Right lobe of liver (tissue), 6 donors: ENCODE results near the gene MIER2. TPM values are rescaled to one million over a fixed set of nuclear protein-coding genes. Genes with fewer than 3 reads are reported as not detected.

Experiments used
- ATAC-seq, 4 donors: fragments of 200-7000 bp; cut with Tn5 transposase; one replicate each; pipeline ENCODE4 v1.9.1; 2020; ENCODE audit warnings: mild to moderate bottlenecking in 4 of 4, moderate library complexity in 4 of 4
- DNase-seq, 3 donors: peaks; one replicate each; pipeline ENCODE4 v3.0.0-alpha.2; 2020
- H3K27ac ChIP-seq, 3 donors: fragments of 200-600 bp; one replicate each; pipeline ENCODE4 v1.8.0; 2022
- H3K27me3 ChIP-seq, 2 donors: fragments of 200-600 bp; one replicate each; pipeline ENCODE4 v1.8.0; 2022
- H3K36me3 ChIP-seq, 4 donors: fragments of 200-600 bp; sonication (generic) in 1 of 4; one replicate each; pipeline versions ENCODE4 v1.5.1 to v1.8.0; 2017 to 2022; ENCODE audit warnings: control low read depth in 1 of 4
- H3K4me1 ChIP-seq, 4 donors: fragments of 200-600 bp; sonication (generic) in 1 of 4; one replicate each; pipeline versions ENCODE4 v1.5.1 to v1.8.0; 2017 to 2022; ENCODE audit warnings: control low read depth in 1 of 4
- H3K4me3 ChIP-seq, 3 donors: fragments of 200-600 bp; one replicate each; pipeline ENCODE4 v1.8.0; 2022
- H3K9me3 ChIP-seq, 4 donors: fragments of 200-600 bp; sonication (generic) in 1 of 4; one replicate each; pipeline versions ENCODE4 v1.5.1 to v1.8.0; 2017 to 2022; ENCODE audit warnings: control low read depth in 1 of 4
- POLR2A ChIP-seq: fragments of 450-650 bp; IDR thresholded peaks from one replicate; pipeline ENCODE4 v1.6.1; 2017; ENCODE audit warnings: antibody characterized with exemption, mild to moderate bottlenecking
- WGBS: methylation state at CpG from one replicate; pipeline ENCODE4 v1.1.6; 2018; ENCODE audit warnings: low coverage, low lambda C conversion rate; ENCODE audit not compliant: insufficient coverage; ENCODE audit errors: missing lambda C conversion rate; 5-methylcytosine and 5-hydroxymethylcytosine counted together
- intact Hi-C, 2 donors: fragments of 100-400 bp; cut with DNase I; formaldehyde crosslinking; loops; one replicate each; pipeline versions ENCODE4 v1.11.2 to v1.14.1; 2022
- total RNA-seq, 6 experiments: library from RNA; depleted of rRNA in 2 of 6; stranded (reverse); fragments of >200 nt in 2 of 6; fragmentation: NEBNext Ultra II Directional in 3 of 6; extraction: Animal tissue kit (Norgen Biotek cat#: 25700) in 3 of 6; gene quantifications; one replicate each; pipeline versions ENCODE4 v1.1.0 to v1.2.4, GENCODE V29; 2016 to 2023
- TF ChIP-seq, protein P1 (sequence below), 4 donors: fragments of 200-600 bp in 3 of 4; fragments of 450-650 bp in 1 of 4; IDR thresholded peaks; one replicate each; pipeline versions ENCODE4 v1.5.1 to v1.8.0; 2016 to 2022; ENCODE audit warnings: antibody characterized with exemption in 4 of 4, mild to moderate bottlenecking in 2 of 4
- donor health status: DM: no; HTN: yes; CAD: no.
- donor health status: DM: no; HTN: no; CAD: no.
- donor health status: DM: no; HTN: no; CAD: no.
- donor health status: DM: no; HTN: yes; CAD: no.
- donor health status: DM: no; HTN: yes; CAD: no.

The MIER2 gene
- total RNA-seq, 6 experiments from 2014 or later, result 3.1 to 7.3 (median 4.5) TPM

DNA sequence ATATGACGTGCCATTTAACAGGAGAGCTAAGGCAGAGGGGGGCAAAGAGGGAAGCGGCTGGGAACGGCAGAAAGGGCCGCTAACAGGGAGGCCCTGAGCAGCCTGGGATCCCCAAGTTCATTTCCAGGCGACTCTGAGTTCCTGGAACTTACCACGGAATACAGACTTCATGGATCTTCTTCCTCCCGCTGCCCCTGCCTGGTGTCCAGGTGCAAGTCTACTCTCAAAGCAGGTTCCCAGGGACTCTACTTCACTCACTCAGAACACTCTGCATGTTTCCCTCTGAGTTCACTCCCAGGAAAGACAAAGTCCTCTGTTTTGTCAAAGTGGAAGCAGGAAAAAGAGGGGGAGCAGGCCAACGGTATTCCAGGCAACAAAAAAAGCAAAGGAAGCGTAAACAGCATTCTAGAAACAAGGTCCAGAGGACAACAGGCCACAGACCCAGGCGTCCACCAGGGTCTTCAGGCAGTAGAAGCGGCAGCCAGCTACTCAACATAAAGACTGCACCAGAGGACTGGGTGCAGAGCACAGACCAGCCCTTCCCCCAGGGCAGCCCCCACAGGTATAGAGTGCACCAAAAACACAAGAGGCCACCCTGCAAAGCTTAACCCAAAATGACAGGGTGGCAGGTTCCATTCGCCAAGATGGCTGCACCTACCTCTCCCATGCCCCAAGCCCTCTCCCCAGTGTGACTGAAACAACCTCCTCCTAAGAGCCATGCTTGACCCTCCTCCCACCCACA lies 3.0 kb downstream of the MIER2 start:
- intact Hi-C loops, result no loop called here
- DNase-seq, result no peak
- Histone ChIP-seq H3K4me3 (no peak overlapping the region), H3K36me3 (no peaks in the 10 kb centered on the region), H3K9me3 (no peaks in the 10 kb centered on the region), H3K27ac (no peak overlapping the region), H3K27me3 (no peaks in the 10 kb centered on the region), H3K4me1 (peaks cover 0 to 16% (median 0%) of the 10 kb centered on the region in 4 donors)
- WGBS, result 50% methylated on average over 7 of the region's 12 CpGs
- TF ChIP-seq, protein P1, sequence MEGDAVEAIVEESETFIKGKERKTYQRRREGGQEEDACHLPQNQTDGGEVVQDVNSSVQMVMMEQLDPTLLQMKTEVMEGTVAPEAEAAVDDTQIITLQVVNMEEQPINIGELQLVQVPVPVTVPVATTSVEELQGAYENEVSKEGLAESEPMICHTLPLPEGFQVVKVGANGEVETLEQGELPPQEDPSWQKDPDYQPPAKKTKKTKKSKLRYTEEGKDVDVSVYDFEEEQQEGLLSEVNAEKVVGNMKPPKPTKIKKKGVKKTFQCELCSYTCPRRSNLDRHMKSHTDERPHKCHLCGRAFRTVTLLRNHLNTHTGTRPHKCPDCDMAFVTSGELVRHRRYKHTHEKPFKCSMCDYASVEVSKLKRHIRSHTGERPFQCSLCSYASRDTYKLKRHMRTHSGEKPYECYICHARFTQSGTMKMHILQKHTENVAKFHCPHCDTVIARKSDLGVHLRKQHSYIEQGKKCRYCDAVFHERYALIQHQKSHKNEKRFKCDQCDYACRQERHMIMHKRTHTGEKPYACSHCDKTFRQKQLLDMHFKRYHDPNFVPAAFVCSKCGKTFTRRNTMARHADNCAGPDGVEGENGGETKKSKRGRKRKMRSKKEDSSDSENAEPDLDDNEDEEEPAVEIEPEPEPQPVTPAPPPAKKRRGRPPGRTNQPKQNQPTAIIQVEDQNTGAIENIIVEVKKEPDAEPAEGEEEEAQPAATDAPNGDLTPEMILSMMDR (IDR thresholded peaks at IDR 0.05), result no peak
- TF ChIP-seq POLR2A, result no peak
- no peak for ATAC-seq

DNA sequence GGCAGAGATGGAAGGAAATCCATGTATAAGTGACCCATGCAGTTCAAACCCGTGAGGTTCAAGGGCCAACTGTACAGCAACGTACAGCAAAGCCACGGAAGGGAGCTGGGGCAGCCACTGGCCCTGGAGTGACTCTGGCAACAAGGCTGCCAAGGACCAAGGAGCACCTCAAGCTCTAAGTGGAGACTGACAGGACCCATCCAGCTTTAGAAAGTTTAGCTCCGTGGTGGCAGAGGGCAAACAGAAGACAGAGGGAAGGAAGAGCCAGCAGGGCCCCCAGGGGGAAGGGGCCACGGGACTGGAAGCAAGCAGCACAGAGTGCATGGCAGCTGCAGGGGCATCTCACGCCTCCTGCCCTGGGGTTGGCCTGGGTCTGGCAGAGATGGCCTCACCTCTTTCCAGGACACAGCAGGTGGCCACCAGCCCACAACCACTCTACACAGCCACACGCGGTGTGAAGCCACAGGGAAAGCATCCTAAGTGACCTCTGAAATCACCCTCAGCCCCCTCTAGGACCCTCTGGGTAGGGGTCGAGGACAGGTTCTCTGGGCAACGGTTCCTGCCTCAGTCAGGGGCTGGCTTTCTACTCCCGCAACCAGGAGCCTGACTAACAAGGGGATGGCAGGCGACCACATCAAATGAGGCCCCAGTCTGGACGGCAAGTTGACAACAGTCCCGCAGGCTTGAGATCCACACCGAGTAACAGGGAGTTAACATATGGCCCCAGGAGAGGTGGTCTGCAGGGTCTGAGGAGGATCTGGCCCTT lies 3.8 kb downstream of the MIER2 start:
- intact Hi-C loops, result no loop called here

DNA sequence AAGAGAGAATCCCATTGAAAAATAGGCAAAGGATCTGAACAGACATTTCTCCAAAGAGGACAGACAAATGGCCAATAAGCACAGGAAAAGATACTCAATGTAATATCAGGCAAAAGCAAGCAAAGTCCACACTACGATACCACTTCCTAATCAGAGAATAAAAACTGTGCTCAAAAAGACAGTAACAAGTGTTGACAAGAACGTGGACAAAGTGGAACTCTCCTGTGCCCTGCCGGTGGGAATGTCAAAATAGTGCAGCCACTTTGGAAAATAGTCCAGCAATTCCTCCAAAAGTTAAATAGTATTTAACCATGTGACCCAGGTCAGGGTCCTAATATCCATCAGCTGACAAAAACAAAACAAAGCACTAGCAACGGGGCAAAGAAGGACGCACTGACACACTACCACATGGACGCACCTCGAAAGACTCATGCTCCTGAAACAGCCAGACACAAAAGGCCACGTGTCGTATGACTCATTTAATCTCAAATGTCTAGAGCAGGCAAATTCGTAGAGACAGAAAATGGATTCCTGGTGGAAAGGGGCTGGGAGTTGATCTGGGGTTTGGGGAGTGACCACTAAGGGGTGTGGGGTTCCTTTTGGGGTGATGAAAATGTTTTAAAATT lies 5.2 kb downstream of the MIER2 start:
- no peaks in the 10 kb centered on the region for H3K9me3 ChIP-seq
- peak in 1 of 3 donors; percentile 16 for DNase-seq
- intact Hi-C loops, result no loop called here
- 76% methylated on average over 10 of the region's 10 CpGs for WGBS
- H3K4me1 ChIP-seq, result peaks cover 0 to 16% (median 0%) of the 10 kb centered on the region in 4 donors
- no peak for ATAC-seq
- no peak for TF ChIP-seq POLR2A
- TF ChIP-seq, protein P1 (IDR thresholded peaks at IDR 0.05), result no peak
- H3K36me3 ChIP-seq, result no peaks in the 10 kb centered on the region
- H3K27ac ChIP-seq, result no peak overlapping the region
- H3K4me3 ChIP-seq, result no peak overlapping the region
- H3K27me3 ChIP-seq, result no peaks in the 10 kb centered on the region

More for the DNA sequence above, 3.8 kb downstream of the MIER2 start:
- no peak for DNase-seq
- Histone ChIP-seq H3K9me3 (no peaks in the 10 kb centered on the region), H3K36me3 (no peaks in the 10 kb centered on the region), H3K4me3 (no peak overlapping the region), H3K27ac (no peak overlapping the region), H3K4me1 (peaks cover 0 to 16% (median 0%) of the 10 kb centered on the region in 4 donors), H3K27me3 (no peaks in the 10 kb centered on the region)
- TF ChIP-seq, protein P1 (IDR thresholded peaks at IDR 0.05), result no peak
- TF ChIP-seq POLR2A, result no peak
- ATAC-seq, result no peak
- WGBS, result 74% methylated on average over 6 of the region's 15 CpGs

DNA sequence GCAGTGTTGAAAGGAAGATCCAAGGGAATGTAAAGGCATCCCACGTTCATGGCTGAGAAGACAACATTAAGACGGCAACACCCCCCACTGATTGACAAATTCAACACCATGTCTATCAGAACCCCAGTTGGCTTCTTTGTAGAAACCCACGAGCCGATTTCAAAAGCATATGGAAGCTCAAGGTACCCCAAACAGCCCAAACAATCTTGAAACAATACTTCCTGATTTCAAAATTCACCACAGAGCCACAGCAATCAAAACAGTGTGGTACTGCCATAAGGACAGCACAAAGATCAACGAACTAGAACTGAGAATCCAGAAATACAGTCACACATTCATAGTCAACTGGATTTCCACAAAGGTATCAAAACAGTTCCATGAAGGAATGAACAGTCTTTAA lies 6.2 kb downstream of the MIER2 start:
- intact Hi-C loops, result no loop called here
- TF ChIP-seq, protein P1 (IDR thresholded peaks at IDR 0.05), result no peak
- no peak for TF ChIP-seq POLR2A
- H3K4me1 ChIP-seq, result peaks cover 0 to 12% (median 0%) of the 10 kb centered on the region in 4 donors
- WGBS, result 78% methylated on average over 5 of the region's 5 CpGs
- no peak overlapping the region for H3K4me3 ChIP-seq
- no peak overlapping the region for H3K27ac ChIP-seq
- DNase-seq, result no peak
- no peaks in the 10 kb centered on the region for H3K36me3 ChIP-seq
- ATAC-seq, result no peak
- H3K27me3 ChIP-seq, result no peaks in the 10 kb centered on the region
- no peaks in the 10 kb centered on the region for H3K9me3 ChIP-seq
